Kidney (tissue), 14 donors: Measurements from ENCODE around the gene KNTC1. TPM values are rescaled to one million over a fixed set of nuclear protein-coding genes. Genes with fewer than 3 reads are reported as not detected.
A peak's percentile ranks its signal among the peaks of the same experiment; 100 is the strongest.

ENCODE experiments used
- DNase-seq, 5 donors: peaks; one replicate each; pipeline ENCODE4 v3.0.0-alpha.2; 2013 to 2020
- FAIRE-seq: peaks from 2 replicates; lab custom pipeline; 2012; peaks lifted over from hg19 to GRCh38; lab: Jason Lieb, UNC
- H3K27ac ChIP-seq, 2 donors: one replicate each; pipeline ENCODE4 v1.7.0; 2013; ENCODE audit warnings: low read depth in 2 of 2, low read length in 2 of 2, inconsistent platforms in 1 of 2
- H3K27me3 ChIP-seq: one replicate; pipeline ENCODE4 v1.7.1; 2013; ENCODE audit warnings: low read length, inconsistent platforms; ENCODE audit not compliant: control insufficient read depth, insufficient read depth
- H3K36me3 ChIP-seq, 3 donors: one replicate each; pipeline versions ENCODE4 v1.7.0 to v1.7.1; 2013; ENCODE audit warnings: low read length in 3 of 3, control low read depth in 1 of 3, inconsistent platforms in 1 of 3; ENCODE audit not compliant: insufficient read depth in 3 of 3, control insufficient read depth in 2 of 3
- H3K4me1 ChIP-seq, 3 donors: one replicate each; pipeline versions ENCODE4 v1.7.0 to v1.7.1; 2013; ENCODE audit warnings: low read length in 3 of 3, inconsistent platforms in 1 of 3, low read depth in 1 of 3; ENCODE audit not compliant: control insufficient read depth in 2 of 3, insufficient read depth in 2 of 3
- H3K4me3 ChIP-seq, 3 donors: one replicate each; pipeline versions ENCODE4 v1.7.0 to v1.8.1; 2013; ENCODE audit warnings: low read length in 3 of 3, control low read depth in 1 of 3, inconsistent platforms in 1 of 3
- H3K9ac ChIP-seq, 3 donors: one replicate each; pipeline versions ENCODE4 v1.7.0 to v1.7.1; 2013; ENCODE audit warnings: low read length in 3 of 3, control low read depth in 1 of 3, inconsistent platforms in 1 of 3
- H3K9me3 ChIP-seq, 3 donors: one replicate each; pipeline versions ENCODE4 v1.7.0 to v1.7.1; 2013; ENCODE audit warnings: low read length in 3 of 3, control low read depth in 1 of 3, inconsistent platforms in 1 of 3; ENCODE audit not compliant: control insufficient read depth in 2 of 3, insufficient read depth in 1 of 3
- intact Hi-C: fragments of 100-400 bp; cut with DNase I; formaldehyde crosslinking; loops from one replicate; pipeline ENCODE4 v1.11.1; 2022
- polyA plus RNA-seq: library from polyadenylated mRNA; stranded (reverse); fragments of 350-450 nt; fragmentation: Illumina TruSeq; extraction: RNeasy Lipid Tissue Mini Kit (QIAGEN cat#74804); gene quantifications from one replicate; pipeline ENCODE4 v1.2.3, GENCODE V29; 2014; ENCODE audit warnings: low read depth, low replicate concordance; ENCODE audit not compliant: insufficient read depth
- total RNA-seq: library from RNA; stranded (reverse); fragmentation: NEBNext Ultra II Directional; extraction: Animal tissue kit (Norgen Biotek cat#: 25700); gene quantifications from one replicate; pipeline ENCODE4 v1.2.1, GENCODE V29; 2021
- TF ChIP-seq, protein P1 (sequence below): IDR thresholded peaks from 3 replicates; pipeline ENCODE4 v1.5.1; 2012; ENCODE audit warnings: mild to moderate bottlenecking, moderate library complexity, borderline replicate concordance; ENCODE audit not compliant: insufficient read depth; ENCODE audit errors: extremely low read depth
- donor health status: control.
- donor health status: control.
- donor health status: control.
- donor health status: control.
- donor health status: control.
- donor health status: DM: yes; HTN: yes; CAD: no.
- donor health status: Normal renal cell carcinoma (clear cell type).

Gene KNTC1
- total and polyA plus RNA-seq, 2 donors from 2014 or later: 4.3 to 12.6 TPM

DNA sequence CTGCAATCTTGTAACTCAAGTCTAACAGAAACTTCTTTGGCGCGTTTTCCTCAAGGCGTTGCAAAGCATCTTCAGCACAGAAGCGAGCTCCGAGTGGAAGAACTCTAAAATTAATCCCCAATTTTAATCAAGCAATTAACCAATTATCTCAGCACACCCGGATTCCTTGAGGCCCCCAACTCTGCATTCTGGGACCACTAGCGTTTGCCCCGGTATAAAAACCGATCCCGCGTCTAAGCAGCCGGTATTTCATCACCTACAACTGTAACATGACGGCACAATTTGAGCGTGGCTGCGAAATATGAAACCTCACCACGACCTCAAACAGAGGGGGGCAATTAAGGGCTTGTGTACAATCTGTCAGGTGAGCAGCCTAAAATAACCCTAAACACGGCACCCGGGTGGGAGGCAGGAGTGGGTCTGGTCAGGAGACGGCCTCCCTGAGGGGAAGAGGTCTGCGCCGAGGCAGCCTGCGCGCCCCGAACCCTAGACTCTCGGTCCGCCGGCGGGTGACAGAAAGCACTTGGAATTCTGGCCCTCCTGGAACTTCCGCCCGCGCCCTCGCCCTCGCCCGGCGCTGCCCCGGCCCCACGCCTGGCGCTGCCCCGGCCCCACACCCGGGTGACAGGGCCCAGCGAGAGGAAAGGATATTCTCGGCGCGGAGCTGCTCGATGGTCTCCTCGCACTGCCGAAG is 26.9 kb upstream of the KNTC1 start:
- Histone ChIP-seq H3K9ac (peak overlapping the region; percentile 62 to 94 (median 94)), H3K4me3 (peak overlapping the region; percentile 65 to 93 (median 90)), H3K36me3 (peaks cover 2 to 20% (median 2%) of the 10 kb centered on the region in 3 donors), H3K27me3 (no peaks in the 10 kb centered on the region), H3K9me3 (no peaks in the 10 kb centered on the region), H3K4me1 (peaks cover 0 to 3% (median 2%) of the 10 kb centered on the region in 3 donors), H3K27ac (peak overlapping the region; percentile 99)
- FAIRE-seq (no peak), DNase-seq (peak; percentile 71 to 86 (median 81))
- intact Hi-C loops: no loop called here
- TF ChIP-seq, protein P1, sequence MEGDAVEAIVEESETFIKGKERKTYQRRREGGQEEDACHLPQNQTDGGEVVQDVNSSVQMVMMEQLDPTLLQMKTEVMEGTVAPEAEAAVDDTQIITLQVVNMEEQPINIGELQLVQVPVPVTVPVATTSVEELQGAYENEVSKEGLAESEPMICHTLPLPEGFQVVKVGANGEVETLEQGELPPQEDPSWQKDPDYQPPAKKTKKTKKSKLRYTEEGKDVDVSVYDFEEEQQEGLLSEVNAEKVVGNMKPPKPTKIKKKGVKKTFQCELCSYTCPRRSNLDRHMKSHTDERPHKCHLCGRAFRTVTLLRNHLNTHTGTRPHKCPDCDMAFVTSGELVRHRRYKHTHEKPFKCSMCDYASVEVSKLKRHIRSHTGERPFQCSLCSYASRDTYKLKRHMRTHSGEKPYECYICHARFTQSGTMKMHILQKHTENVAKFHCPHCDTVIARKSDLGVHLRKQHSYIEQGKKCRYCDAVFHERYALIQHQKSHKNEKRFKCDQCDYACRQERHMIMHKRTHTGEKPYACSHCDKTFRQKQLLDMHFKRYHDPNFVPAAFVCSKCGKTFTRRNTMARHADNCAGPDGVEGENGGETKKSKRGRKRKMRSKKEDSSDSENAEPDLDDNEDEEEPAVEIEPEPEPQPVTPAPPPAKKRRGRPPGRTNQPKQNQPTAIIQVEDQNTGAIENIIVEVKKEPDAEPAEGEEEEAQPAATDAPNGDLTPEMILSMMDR: no peak

DNA sequence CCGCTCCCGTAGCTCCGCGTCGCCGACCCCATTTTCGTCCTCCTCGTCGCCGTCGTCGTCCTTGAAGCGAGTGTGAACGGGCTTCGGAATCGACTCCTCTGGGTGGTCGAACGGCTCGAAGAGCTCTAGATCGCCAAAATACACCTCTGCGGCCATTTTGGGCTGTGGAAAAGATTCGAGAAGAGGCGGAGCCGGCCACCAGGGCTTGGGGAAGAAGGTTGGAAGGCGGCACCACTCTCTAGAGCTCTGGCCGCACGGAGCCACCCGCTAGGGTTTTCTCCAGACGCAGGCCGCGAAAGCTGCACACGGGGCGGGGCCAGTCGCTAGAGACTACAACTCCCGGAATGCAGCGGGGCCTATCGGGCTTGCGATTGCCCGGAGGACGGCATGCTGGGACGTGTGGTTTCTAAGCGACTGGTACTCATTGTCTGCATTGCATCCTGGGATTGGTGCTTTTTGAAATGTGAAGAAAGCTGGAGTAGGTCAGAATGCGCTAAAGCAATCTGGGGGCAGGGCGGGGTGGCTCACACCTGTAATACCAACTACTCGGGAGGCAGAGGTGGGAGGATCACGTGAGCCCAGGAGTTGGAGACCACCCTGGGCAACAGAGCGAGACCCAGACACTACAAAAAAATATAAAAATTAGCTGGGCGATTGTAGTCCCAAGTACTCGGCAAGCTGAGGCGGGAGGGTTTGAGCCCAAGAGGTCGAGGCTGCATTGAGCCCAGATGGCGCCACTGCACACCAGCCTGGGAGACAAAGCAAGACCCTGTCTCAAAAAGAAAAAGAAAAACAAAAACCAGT is 26.2 kb upstream of the KNTC1 start, which contains the start of gene ZCCHC8:
ZCCHC8 (minus strand) TSS at position 248 of the 804 bp plus-strand sequence; CDS start at position 156, 92 bp downstream.
- intact Hi-C loops: no loop called here
- peaks cover 0 to 3% (median 2%) of the 10 kb centered on the region in 3 donors for H3K4me1 ChIP-seq
- H3K9ac ChIP-seq: peak within 1 kb of the TSS; percentile 62 to 94 (median 94)
- no peaks in the 10 kb centered on the region for H3K9me3 ChIP-seq
- TF ChIP-seq, protein P1: peak; percentile 14
- DNase-seq: peak; percentile 98 to 99 (median 99)
- H3K4me3 ChIP-seq: peak within 1 kb of the TSS; percentile 65 to 93 (median 90)
- FAIRE-seq: peak; percentile 60
- peak within 1 kb of the TSS; percentile 99 for H3K27ac ChIP-seq
- peaks cover 5 to 27% (median 5%) of the 10 kb centered on the region in 3 donors for H3K36me3 ChIP-seq
- no peaks in the 10 kb centered on the region for H3K27me3 ChIP-seq

DNA sequence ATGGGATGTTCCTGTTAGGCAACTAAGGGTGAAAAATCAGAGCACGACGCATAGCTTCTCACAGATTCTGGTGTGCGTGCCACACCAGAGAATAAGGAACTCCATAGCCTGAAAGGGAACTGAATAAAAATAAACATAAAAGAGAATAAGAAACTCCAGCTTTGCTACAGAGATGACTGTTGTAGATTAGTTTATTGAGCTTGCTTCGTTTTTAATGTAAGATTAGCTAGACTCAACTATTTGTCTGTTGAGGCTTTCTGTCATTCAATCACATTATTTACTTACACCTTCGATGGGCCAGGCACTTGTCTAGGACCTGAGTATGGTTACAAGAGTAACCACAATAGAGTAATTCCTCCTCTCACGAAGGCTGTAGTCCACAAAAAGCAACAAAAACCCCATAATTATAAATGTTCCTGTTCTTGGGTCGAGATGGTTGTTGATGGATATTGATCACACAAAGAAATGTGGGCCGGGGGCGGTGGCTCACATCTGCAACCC is 25.5 kb upstream of the KNTC1 start:
- Histone ChIP-seq H3K4me1 (peaks cover 0 to 3% (median 2%) of the 10 kb centered on the region in 3 donors), H3K9ac (peak overlapping the region in 1 of 3 donors; percentile 16), H3K27ac (peak overlapping the region in 1 of 2 donors; percentile 20), H3K27me3 (no peaks in the 10 kb centered on the region), H3K4me3 (peak overlapping the region in 2 of 3 donors; percentile 20 to 90), H3K9me3 (no peaks in the 10 kb centered on the region), H3K36me3 (peaks cover 10 to 34% (median 10%) of the 10 kb centered on the region in 3 donors)
- TF ChIP-seq, protein P1: no peak
- no peak for FAIRE-seq
- DNase-seq: no peak
- intact Hi-C loops: no loop called here
